GM12891 (cell line): ENCODE results near the gene FAM184B.
A peak's percentile ranks its signal among the peaks of the same experiment; 100 is the strongest.

ENCODE experiments used
- DNase-seq: peaks from one replicate; pipeline ENCODE4 v3.0.0; 2011; ENCODE audit warnings: low spot score; ENCODE audit not compliant: insufficient read length
- FAIRE-seq: peaks from 2 replicates; lab custom pipeline; 2011; peaks lifted over from hg19 to GRCh38; lab: Jason Lieb, UNC
- PAX5 ChIP-seq: IDR thresholded peaks from 2 replicates; pipeline ENCODE4 v1.6.1; 2011; ENCODE audit warnings: low read length, moderate library complexity, mild to moderate bottlenecking; ENCODE audit not compliant: insufficient read depth, severe bottlenecking
- POLR2A ChIP-seq: IDR thresholded peaks from 2 replicates; pipeline ENCODE4 v1.6.1; 2011; ENCODE audit warnings: low read depth, low read length, control low read depth
- POLR2AphosphoS5 ChIP-seq: IDR thresholded peaks from 2 replicates; pipeline ENCODE4 v1.6.1; 2011; ENCODE audit warnings: low read depth, low read length, control low read depth
- POU2F2 ChIP-seq: IDR thresholded peaks from 2 replicates; pipeline ENCODE4 v1.6.1; 2011; ENCODE audit warnings: low read depth, mild to moderate bottlenecking, control low read depth, low read length, moderate library complexity
- SPI1 ChIP-seq: IDR thresholded peaks from 2 replicates; pipeline ENCODE4 v1.6.1; 2011; ENCODE audit warnings: low read depth, low read length, control low read depth
- TAF1 ChIP-seq: IDR thresholded peaks from 2 replicates; pipeline ENCODE4 v1.6.1; 2011; ENCODE audit warnings: low read depth, low read length, control low read depth

Gene FAM184B

DNA sequence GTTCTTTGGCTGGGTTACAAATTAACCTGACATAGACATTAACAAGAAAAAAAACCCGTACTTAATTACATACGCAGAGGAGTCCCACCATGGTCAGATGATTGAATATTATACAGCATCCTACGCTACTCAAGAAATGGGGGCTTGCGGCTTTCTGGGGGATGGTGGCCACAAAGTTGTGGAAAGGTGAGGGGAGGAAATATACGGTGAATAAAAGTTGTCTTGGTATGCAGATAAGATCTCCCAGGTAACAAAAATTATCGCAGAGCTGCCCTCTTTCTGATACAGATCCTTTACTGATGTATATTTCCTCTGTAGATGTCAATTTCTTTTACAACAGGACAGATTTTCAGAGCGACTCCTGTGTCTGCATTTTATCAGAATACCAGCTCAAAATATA is 28.2 kb upstream of the FAM184B start:
- FAIRE-seq (no peak), DNase-seq (no peak)
- no peak for TF ChIP-seq POLR2AphosphoS5
- no peak for TF ChIP-seq SPI1
- TF ChIP-seq POU2F2: no peak

DNA sequence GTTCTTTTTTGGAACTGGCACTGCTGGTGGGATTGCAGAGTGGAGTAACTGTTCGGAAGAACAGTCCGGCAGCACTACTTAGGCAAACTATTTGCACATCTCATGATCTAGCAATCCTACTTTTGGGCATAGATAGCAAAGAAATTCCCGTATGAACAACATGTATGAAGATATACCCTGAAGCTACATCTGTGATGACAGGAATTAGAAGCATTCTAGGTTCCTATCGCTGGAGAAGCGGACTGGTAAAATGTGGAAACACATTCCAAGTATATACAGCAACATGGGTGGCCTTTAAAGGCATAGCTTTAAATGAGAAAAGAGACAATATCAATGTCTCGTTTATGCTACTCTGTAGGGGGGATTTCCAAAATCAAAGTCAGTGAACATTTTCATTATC is 26.0 kb upstream of the FAM184B start:
- FAIRE-seq: no peak
- TF ChIP-seq SPI1: no peak
- TF ChIP-seq POLR2AphosphoS5: no peak
- TF ChIP-seq POLR2A: no peak
- no peak for TF ChIP-seq TAF1
- no peak for TF ChIP-seq PAX5
- no peak for TF ChIP-seq POU2F2
- DNase-seq: no peak

DNA sequence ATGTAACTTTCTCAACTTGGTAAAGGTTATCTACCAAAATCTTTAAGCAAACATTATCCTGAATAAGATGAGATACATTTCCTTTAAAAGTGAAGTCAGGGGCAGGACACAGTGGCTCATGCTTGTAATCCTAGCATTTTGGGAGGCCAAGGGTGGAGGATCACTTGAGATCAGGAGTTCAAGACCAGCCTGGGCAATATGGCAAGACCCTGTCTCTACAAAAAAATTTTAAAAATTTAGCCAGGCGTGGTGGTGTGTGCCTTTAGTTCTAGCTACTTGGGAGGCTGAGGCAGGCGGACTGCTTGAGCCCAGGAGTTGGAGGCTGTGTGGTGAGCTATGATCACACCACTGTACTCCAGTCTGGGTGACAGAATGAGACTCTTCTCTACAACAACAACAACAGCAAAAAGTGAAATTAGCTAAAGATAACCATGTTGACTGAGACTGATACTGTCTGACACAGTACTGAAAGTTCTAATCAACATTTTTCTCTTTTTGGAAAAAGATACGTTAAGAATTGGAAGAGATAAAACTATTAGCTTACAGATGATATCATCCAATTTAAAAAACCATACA is 24.2 kb upstream of the FAM184B start:
- no peak for TF ChIP-seq SPI1
- DNase-seq (no peak), FAIRE-seq (no peak)

DNA sequence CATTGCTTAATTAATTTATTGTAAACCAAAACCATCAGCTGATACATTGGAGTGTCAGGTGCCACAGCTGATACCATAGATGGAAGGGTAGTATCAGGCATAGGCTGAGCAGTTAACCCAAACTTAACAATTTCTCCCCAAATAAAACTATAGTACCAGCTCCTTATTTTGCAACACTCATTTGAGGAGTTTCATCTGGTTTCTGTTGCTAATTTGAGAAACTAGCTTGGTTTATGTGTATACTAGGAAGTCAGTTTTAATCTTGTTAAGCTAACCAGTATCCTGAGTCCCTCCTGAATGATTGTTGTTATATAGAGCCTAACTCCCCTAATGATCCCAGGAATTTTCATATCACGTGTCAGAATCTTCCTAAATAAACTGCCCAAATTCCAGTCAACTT is 16.4 kb upstream of the FAM184B start:
- no peak for TF ChIP-seq SPI1
- TF ChIP-seq PAX5: no peak
- TF ChIP-seq TAF1: no peak
- TF ChIP-seq POU2F2: no peak
- no peak for TF ChIP-seq POLR2A
- no peak for TF ChIP-seq POLR2AphosphoS5
- FAIRE-seq (no peak), DNase-seq (no peak)

DNA sequence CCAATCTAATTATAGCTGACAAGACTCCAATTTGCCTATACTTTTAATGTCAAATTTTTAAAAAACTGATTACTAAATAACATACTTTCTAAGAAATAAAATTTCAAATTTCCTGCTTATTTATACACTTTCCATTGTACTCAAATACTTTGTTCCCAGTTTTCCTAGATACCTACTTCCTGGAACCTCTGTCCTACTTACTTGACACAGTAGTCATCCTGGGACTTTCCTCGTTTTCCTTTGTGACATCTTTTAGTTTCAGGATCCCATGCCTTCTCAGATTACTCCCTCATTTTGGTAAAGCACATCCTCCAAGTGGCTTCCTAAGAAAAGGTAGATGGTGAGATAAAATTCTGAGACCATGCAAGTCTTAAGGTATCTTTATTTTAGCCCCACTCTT is 13.3 kb upstream of the FAM184B start:
- FAIRE-seq: no peak

DNA sequence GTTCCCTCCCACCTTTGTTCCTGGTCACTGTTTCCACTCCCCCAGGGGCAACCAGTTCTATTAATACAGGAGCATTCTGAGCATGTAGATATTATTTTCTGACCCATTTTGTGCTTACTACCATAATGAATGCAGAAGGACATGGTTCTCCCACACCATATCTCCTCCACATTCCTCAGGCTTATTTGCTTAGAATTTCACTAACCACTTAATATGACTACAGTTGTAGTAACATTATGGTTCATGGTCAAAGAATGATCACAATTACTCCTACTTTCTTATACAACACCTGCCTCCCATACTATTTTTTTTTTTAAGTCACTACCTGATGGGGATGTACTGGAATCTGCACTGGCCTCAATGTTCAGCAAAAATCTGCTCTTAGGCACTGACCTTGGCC is 7.5 kb upstream of the FAM184B start:
- TF ChIP-seq SPI1 (no peak), TAF1 (no peak), POLR2A (no peak), POU2F2 (no peak), PAX5 (no peak), POLR2AphosphoS5 (no peak)
- DNase-seq (no peak), FAIRE-seq (peak; percentile 5)

More for the DNA sequence above, 13.3 kb upstream of the FAM184B start:
- no peak for DNase-seq
- no peak for TF ChIP-seq POLR2AphosphoS5
- no peak for TF ChIP-seq POU2F2
- TF ChIP-seq TAF1: no peak
- TF ChIP-seq POLR2A: no peak
- TF ChIP-seq PAX5: no peak
- TF ChIP-seq SPI1: no peak

DNA sequence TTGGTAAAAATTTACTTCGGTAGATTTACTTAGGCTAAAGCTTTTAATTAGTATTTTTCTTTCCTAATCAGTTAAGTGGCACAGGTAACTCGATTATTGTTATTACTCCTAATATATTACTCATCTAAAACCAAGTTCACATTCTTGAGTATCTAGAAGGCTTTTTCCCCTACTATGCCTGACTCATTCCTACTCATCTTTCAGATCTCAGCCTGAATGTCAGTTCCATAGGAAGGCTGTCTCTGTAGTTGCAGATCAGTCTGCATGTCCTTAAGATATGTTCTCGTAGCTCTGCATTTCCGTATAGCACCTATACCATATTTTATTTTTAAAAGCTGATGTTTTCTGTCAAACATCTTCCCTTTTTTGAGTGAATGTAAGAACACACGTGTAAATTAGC is 5.9 kb upstream of the FAM184B start:
- FAIRE-seq: peak; percentile 9
- TF ChIP-seq POLR2AphosphoS5 (no peak), TAF1 (no peak), POU2F2 (no peak), POLR2A (no peak), SPI1 (no peak), PAX5 (no peak)
- no peak for DNase-seq

DNA sequence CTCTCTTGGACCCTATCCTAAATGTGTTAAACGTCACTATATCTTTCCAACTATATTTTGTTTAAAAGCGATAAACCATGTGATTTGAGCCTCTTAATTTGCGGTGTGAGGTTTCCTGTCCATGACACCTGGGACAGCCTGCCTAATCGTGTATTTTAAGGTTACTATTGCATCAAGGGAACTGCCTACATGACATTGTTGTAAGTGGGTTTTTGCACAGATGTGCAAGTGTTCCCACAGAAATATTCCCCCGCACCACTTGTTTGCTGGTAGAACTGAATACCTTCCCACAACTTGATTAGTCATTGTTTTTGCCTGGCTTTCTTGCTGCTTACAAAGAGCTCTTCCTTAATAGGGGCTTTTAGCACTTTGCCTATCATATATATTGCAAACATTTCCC is 5.1 kb upstream of the FAM184B start:
- FAIRE-seq: peak; percentile 74
- TF ChIP-seq SPI1: no peak
- TF ChIP-seq POLR2A: no peak
- no peak for TF ChIP-seq POLR2AphosphoS5

DNA sequence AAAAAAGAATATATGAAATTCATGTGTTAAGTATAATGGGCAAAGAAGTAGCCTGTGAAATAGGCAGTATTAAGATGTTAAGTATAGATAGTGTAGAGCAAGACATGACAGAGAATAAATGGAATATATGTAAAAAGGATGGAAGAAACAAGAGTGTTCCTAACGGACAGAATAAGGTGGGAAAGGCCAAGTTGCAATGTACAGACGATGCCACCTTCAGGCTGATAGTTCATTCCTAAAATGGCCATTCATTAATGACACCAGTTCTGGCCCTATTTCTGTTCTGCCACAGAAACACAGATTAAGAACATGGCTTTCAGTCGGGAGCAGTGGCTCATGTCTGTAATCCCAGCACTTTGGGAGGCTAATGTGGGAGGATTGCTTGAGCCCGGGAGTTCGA is 4.4 kb upstream of the FAM184B start:
- no peak for TF ChIP-seq POU2F2
- no peak for TF ChIP-seq PAX5
- no peak for TF ChIP-seq POLR2AphosphoS5
- TF ChIP-seq SPI1: no peak
- no peak for TF ChIP-seq POLR2A
- no peak for TF ChIP-seq TAF1
- DNase-seq: no peak
- FAIRE-seq: peak; percentile 40

More for the DNA sequence above, 5.1 kb upstream of the FAM184B start:
- DNase-seq: no peak

DNA sequence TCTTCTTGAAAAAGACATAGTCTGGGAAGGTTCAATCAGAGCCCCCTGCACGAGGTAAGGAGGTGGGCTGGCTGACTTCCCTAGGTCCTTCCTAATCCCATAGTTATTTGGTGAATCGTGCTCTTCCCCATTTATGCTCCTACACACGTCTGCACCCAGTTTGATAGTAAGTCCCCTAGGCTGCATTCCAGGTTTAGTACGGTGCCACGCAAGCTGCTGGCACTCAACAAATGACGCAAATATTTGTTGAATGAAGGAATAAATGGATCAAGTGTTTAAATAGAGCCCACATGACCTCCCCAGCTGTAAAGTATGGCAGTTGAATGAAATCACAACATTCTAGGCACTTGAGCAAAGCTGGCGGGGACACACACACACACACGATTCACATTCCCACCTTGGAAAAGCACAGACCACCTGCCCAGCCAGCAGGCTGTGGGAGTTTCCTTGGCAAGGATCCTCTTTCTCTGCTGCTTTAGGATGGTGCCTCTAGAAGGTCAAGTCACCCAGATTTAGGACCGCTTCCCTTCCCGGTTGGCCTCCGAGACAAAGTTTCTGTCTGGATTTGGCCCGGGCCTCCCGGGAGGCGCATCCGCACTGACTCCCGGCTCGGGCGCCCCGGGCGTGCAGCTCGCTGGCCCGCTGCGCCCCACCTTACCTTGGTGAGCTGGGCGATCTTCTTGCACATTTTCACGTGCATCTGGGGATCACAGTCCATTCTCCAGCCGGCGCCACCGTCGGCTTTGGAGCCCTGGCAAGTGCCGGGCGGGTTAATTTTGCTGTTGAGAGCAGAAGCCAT is 721 bp downstream of the FAM184B start:
- FAIRE-seq (no peak), DNase-seq (no peak)
- no peak for TF ChIP-seq POLR2AphosphoS5

DNA sequence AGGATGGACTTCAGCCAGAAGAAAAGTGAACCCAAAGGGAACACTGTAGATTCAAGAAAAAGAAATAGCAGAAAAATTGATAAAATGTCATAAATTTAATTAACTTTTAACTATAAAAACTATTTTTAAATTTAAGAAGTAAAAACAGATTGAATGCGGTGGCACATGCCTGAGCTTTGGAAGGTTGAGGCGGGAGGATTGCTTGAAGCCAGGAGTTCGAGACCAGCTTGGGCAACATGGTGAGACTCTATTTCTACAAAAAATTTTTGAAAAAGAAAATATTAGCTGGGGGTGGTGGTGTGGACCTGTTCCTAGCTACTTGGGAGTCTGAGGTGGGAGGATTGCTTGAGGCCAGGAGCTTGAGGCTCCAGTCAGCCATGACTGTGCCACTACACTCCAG is 3.0 kb downstream of the FAM184B start:
- FAIRE-seq: no peak
- TF ChIP-seq TAF1 (no peak), POLR2A (no peak), POU2F2 (no peak), PAX5 (no peak), POLR2AphosphoS5 (no peak), SPI1 (no peak)

More for the DNA sequence above, 3.0 kb downstream of the FAM184B start:
- DNase-seq: no peak
